ENCODE results near the gene FEZ2.

Gene FEZ2

GRCh38 chr2:36562240-36562639 is 35.7 kb downstream of the FEZ2 start:
- DNase-seq (ENCODE audit: low read depth in 2 of 2) = no peak

GRCh38 chr2:36561237-36561944 is 36.6 kb downstream of the FEZ2 start:
- DNase-seq (ENCODE audit: low read depth in 2 of 2) = no peak

- no peak for DNase-seq (ENCODE audit: low read depth in 2 of 2)
Observed at GRCh38 chr2:36560726-36561125, 37.2 kb downstream of the FEZ2 start.

GRCh38 chr2:36559221-36559942 is 38.6 kb downstream of the FEZ2 start:
- DNase-seq (ENCODE audit: low read depth in 2 of 2) = no peak

GRCh38 chr2:36556842-36557241 is 41.1 kb downstream of the FEZ2 start:
- no peak for DNase-seq (ENCODE audit: low read depth in 2 of 2)

- no peak for DNase-seq (ENCODE audit: low read depth in 2 of 2)
Observed at GRCh38 chr2:36555789-36556188, 42.2 kb downstream of the FEZ2 start.

- no peak for DNase-seq (ENCODE audit: low read depth in 2 of 2)
Observed at GRCh38 chr2:36554531-36554930, 43.4 kb downstream of the FEZ2 start.

GRCh38 chr2:36553683-36554082 is 44.3 kb downstream of the FEZ2 start:
- no peak for DNase-seq (ENCODE audit: low read depth in 2 of 2)

- DNase-seq (ENCODE audit: low read depth in 2 of 2) = no peak
Observed at GRCh38 chr2:36550006-36550405, 48.0 kb downstream of the FEZ2 start.

- no peak for DNase-seq (ENCODE audit: low read depth in 2 of 2)
Observed at GRCh38 chr2:36549165-36549574, 48.8 kb downstream of the FEZ2 start.

- DNase-seq (ENCODE audit: low read depth in 2 of 2) = no peak
Observed at GRCh38 chr2:36547906-36548305, 50.1 kb downstream of the FEZ2 start.

- no peak for DNase-seq (ENCODE audit: low read depth in 2 of 2)
Observed at GRCh38 chr2:36545871-36546416, 52.0 kb downstream of the FEZ2 start.

GRCh38 chr2:36544638-36545338 is 53.2 kb downstream of the FEZ2 start:
- DNase-seq (ENCODE audit: low read depth in 2 of 2) = no peak

GRCh38 chr2:36541891-36542595 is 55.9 kb downstream of the FEZ2 start:
- DNase-seq (ENCODE audit: low read depth in 2 of 2) = no peak

GRCh38 chr2:36540986-36541754 is 56.8 kb downstream of the FEZ2 start:
- DNase-seq (ENCODE audit: low read depth in 2 of 2) = no peak

GRCh38 chr2:36539631-36540030 is 58.3 kb downstream of the FEZ2 start:
- DNase-seq (ENCODE audit: low read depth in 2 of 2) = no peak

GRCh38 chr2:36538335-36538734 is 59.6 kb downstream of the FEZ2 start:
- DNase-seq (ENCODE audit: low read depth in 2 of 2) = no peak

- no peak for DNase-seq (ENCODE audit: low read depth in 2 of 2)
Observed at GRCh38 chr2:36536776-36537175, 61.2 kb downstream of the FEZ2 start.

GRCh38 chr2:36535099-36535498 is 62.9 kb downstream of the FEZ2 start:
- DNase-seq (ENCODE audit: low read depth in 2 of 2) = no peak

GRCh38 chr2:36534275-36534799 is 63.6 kb downstream of the FEZ2 start:
- no peak for DNase-seq (ENCODE audit: low read depth in 2 of 2)

- no peak for DNase-seq (ENCODE audit: low read depth in 2 of 2)
Observed at GRCh38 chr2:36530983-36531354, 67.0 kb downstream of the FEZ2 start.

All from activated CD4-positive, alpha-beta T cell treated with anti-CD3 and anti-CD28 coated beads for 24 hours (primary cell).